IPS-NIHi7 (cell line): ENCODE data around the gene MAP3K12.
"Not testable (repeated sequence)": the region's sequence is repeated elsewhere in the genome, so short reads cannot be mapped to it uniquely, and the experiment has no call there.

Source experiments
- DNase-seq: peaks from one replicate; pipeline ENCODE4 v3.0.0; 2012; ENCODE audit warnings: mixed read lengths; ENCODE audit errors: extremely low spot score

The MAP3K12 gene

DNA sequence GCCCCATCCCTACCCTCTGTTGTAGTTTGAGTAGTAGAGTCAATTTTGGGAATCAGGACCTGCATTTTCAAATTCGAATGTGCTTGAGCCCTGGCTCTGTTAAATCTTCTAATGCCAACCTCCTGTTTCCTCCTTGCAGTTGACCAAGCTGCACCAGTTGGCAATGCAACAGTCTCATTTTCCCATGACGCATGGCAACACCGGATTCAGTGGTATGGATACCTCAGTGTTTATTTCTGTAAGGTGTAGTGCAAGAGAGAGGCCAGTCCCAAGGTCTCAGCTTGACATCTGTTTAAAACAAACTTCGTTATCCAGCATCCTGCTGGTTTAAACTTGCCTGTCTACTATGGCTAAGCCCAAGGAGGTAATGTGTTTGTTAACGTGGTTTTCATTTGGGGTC is 32.2 kb downstream of the MAP3K12 start:
- DNase-seq, result no peak

DNA sequence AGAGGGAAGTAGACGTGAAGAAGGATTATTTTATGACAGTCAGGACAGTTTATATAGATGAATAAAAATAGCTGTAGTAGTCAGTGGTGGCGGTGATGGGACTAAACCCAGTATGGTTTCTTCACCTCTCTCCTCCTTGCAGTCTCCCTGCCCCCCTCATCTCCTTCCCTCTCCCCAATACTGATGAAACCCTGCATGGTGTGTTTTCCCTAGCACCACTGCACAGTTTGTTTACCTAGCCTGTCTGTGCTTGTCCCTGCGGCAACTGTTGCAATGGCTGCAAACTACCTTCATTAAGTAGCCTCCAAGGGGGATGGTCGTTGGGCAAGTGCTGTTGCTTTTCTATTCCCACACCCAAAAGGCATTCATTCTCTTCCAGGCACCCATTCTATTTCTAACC is 32.6 kb downstream of the MAP3K12 start:
- DNase-seq, result no peak

DNA sequence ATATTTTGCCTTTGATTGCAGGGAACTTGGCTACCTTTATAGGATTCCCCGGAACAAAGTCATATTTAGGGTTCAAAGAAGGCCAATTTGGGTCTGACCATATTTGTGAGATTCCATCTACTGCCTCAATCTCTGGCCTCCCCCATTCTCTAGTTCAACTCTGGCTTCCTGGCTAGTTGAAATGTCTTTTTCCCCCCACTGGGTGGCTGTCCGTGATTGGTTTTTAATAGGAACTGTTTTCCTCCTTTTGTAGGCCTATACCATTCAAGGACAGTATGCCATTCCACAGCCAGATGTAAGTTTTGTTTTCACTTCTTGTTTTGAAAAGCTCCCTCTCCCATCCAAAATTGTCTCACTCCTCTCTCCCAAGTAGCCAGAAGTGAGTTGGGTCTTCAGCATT is 33.6 kb downstream of the MAP3K12 start:
- no peak for DNase-seq

DNA sequence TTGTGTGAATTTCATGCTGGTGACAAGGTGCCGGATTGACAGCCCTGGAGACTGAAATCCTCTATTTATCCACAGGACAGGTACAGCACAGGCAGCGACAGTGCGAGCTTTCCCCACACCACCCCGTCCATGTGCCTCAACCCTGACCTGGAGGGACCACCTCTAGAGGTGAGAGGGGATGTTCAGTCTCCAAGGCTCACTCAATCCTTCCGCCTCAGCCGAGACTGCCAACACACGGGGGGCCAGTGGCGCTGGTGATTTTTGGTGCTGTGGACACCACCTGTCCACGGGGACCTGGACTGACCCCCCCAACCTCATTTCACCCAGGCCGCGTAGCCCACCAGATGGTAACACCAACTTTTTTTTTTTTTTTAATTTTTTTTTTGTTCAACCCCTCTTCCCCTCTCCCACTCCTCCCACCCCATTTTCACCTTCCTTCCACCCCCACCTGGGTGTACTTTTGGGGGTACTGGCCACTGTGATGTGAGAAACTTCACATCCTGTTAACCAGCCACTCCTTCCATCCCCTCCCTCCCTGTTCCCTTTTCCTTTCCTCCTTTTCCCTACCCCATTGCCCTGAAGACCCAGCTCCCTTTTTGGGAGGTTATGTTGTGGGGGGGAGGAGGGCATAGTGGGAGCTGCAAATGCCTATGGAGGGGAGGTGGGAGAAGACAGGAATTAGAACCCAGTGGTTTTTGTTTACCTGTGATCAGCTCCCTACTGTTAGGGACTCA is 34.4 kb downstream of the MAP3K12 start:
- no peak for DNase-seq

DNA sequence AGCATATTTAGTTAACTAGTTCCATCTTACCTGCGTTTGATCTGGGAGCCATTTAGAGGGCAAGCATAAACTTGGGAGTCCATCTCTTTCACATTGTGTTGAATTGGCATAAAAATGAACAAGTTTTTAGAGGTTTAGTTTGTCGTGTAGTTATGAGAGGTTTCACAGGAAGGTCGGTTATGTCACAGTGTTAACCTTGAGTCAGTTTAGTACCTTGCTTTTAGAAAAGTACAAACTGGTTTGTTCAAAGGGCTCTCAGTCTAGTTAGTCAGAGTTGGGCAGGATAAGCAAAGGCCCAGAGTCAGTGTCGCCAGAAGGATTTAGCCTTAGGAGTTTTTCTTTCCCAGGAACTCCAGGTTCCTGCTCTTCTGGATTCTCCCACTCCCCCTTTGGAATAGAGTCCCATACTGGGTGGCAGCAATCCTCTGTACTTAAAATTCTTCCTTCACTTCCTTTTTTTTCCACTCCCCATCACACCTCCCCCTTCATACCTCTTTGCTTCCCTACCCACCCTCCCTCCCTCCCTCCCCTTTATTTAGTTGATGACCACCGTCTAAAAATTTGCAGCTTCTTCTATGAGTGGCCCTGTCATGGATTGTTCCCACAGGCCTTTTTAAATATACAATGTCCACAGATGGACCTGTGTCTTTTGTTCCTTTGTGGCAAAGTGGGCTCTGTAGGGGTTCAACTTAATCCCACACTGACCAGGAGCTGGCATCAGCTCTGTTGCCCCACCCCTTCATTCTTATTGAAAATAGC is 35.3 kb downstream of the MAP3K12 start:
- no peak for DNase-seq

DNA sequence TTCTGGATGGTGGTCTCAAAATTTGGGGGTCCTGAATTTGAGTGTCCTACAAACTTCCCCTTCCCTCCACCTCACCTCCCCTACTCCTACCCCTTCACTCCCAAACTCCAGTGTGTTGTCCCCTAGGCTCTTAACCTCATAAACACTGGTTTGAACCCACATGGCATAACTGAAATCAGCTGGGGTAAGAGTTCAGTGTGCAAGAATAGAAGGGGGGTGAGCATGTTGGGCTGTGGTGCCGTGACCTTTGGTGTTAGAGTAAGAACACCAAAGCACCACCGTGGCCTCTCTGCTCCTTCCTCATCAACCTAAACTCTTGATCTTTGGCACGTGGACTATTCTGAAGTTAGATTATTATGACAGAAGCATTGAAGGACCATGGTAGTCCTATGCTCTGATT is 36.3 kb downstream of the MAP3K12 start:
- no peak for DNase-seq

DNA sequence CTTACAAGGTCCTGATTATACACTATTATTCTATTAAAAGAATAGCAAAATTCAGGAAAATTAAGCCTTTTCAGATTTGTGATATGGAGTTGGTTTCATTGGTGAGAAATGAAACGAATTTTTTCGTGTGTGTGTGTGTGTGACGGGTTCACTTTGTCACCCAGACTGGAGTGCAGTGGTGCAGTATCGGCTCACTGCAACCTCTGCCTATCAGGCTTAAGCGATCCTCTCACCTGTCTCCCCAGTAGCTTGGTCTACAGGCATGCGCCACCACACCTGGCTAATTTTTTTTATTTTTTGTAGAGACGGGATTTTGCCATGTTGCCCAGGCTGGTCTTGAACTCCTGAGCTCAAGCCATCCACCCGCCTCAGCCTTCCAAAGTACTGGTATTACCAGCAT is 37.7 kb downstream of the MAP3K12 start:
- no peak for DNase-seq

DNA sequence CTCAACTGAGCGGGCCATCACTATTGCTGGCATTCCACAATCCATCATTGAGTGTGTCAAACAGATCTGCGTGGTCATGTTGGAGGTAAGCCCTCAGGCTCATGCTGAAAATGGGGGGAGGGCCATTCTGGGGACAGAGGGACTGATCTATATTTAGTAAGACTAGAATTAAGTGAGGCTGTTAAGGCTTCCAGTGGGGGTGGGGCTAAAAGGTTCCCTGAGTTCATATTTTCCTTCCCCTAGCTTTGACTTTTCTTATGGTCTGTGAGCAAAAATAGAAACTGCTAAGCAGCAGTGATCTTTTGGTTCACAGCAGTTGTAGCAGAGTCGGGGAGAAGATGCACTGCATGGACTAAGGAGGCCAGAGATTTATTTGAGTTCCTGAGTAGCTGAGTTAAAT is 38.2 kb downstream of the MAP3K12 start:
- no peak for DNase-seq

DNA sequence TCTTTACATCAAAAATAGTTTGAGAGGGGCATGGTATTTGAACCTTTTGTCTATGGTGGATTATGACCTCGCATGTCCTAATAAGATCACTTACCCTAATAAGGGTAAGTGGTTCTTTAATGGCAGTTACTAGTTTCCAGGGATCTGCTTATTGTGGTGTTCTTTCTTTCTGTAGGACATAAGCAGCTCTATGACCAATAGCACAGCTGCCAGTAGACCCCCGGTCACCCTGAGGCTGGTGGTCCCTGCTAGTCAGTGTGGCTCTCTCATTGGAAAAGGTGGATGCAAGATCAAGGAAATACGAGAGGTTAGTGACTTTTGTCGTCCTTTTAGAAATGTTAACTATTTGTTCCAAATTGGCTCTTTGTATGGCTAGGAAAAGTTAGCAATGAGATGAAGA is 40.2 kb downstream of the MAP3K12 start:
- DNase-seq, result no peak

DNA sequence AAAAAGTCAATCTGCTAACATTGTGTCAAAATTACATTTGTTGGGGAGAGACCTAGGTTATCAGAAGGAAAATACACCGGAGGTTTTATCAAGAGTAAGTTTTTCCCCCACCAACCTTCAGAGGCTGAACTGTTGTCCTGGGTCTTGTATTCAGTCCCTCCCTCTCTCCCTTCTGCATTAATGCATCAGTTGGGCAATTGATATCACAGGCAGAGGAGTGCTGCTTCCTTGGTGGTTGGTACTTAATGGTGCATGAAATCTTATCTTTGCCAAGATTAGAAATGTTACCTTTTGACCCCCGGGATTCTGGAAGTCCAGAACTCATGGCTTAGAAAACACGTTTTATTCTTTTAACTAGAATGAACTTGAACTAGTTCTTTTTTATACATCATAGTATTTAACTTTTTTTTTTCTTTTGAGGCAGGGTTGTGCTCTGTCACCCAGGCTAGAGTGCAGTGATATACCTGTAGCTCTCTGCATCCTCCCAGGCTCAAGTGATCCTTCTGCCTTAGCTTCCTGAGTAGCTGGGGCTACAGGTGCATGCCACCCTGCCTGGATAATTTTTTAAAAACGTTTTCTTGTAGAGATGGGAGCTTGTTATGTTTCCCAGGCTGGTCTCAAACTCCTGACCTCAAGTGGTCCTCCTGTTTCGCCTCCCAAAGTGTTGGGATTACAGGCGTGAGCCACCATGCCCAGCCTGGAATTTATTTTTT is 42.4 kb downstream of the MAP3K12 start:
- no peak for DNase-seq

DNA sequence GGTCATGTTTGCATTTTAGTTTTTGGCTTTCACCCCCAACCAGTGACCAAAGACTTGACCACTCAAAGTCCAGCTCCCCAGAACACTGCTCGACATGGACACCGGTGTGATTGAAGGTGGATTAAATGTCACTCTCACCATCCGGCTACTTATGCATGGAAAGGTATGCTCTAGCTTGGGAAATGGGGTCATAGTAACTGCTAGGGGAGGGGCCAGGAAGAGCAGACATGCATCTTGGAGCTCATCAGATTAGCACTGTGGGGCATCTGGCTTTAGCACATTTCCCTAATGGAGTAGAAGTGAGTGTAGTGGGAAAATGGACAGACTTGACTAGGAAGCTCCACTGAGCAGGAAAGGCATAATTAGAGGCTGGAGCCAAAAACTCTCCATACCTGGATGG is 44.6 kb downstream of the MAP3K12 start:
- DNase-seq, result no peak

DNA sequence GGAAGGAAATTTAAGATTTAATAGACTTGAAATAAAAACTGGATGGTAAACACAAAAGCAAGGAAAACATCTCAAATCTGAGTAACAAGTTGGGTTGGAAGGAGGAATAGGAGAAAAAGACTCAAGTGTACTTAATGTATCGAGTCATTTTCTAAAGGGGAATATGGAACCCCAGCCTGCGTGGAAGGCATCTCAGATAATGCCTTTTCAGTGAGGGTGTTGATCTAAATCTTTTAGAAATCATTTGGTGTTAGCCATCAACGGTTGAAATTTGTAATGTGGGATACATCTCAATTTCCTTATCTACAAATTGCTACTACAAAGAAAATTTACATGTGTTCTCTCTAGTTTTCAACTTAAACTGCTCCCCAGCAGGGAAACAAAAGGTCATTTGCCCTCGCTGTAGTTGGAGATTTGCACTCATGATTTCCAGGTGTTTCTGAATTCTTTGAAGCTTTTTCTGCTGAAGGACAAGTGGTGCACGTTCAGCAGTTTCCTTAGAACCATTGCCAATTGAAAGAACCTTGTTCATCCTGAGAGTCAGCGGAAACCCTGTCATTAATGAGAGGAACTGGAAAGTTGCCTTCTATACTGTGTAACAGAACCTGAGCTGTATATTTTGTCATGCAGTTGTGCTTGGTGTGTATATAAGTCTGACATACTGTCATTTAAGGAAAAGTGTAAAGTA is 45.2 kb downstream of the MAP3K12 start:
- no peak for DNase-seq

DNA sequence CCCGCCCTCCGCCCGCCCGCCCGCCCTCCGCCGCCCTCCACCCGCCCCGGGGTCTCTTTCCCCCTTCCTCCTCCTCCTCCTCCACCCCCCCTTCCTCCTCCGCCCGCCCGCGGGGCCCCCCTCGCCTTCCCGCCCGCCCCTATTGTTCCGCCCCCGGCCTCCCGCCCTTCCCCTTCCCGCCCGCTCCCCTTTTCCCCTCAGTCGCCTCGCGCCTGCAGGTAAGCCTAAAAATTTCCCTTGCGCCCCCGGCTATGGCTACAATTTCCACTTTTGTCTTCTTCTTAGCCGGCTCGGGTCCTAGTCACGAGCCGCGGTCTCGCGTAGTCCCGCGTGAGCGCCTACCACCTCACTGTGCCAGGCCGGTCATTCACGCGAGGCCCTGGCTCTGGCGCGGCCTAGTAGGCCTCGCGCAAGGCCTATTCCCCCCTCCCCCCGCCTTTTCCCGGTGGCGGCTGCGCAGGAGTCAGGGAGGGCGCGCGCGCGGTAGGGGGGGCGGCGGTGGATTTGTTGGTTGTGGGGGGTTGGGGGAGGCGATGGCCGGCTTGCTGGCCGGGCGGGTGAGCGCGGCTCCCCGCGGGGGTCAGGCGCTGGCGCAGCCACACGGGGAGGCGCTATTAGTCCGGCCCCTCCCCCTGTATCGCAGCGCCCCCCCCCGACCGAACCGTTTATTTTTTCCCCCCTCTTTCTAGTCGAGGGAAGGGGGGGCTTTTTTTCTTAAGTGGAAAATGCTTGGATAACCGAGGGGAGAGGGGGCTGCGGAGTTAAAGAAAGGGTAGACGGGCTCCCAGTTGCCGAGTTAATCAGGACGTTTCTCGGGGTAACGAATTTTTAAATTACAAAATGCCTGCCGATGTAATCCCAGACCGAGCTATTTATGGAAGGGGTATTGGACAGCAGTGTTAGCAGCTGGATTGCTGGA is 46.8 kb downstream of the MAP3K12 start:
- DNase-seq, result peak; percentile 85

DNA sequence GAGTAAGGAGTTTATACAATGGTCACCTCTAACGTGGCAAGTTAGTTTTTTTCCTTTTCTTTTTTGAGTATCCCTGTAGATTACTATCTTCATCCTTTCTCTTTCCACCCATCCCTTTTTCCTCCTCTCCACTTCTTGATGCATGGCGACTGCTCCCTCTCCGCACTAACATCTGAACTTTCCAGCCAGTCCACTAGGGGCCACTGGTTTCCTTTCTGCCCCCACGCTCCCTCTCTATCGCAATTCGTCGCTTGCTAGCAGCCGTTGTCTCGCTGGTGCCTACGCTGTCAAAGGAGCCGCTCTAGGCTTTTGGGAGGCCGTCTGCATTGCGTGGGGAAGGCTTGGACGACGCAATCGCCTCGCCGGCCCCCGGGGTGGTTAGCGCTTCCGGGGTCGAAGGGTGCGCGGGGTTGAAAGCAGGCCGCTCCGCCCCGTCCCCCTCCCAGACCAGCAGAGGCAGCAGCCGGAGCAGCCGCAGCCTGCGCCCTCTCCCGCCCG is 47.5 kb downstream of the MAP3K12 start, which contains the start of gene PCBP2:
PCBP2 (plus strand) TSS at position 442 of the 498 bp plus-strand sequence. CDS start 2,699 bp downstream, outside the sequence.
- peak; percentile 96 for DNase-seq

DNA sequence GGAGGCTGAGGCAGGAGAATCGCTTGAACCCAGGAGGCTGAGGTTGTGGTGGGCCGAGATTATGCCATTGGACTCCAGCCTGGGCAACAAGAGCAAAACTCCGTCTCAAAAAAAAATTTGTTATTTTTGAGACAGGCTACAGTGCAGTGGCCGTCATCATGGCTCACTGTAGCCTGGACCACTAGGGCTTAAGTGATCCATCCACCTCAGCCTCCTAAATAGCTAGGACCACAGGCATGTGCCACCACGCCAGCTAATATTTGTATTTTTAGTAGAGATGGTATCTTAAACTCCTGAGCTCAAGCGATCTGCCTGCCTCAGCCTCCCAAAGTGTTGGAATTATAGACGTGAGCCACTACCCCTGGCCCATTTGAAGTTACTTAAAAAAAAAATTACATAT is 48.3 kb downstream of the MAP3K12 start:
- DNase-seq, result no peak

DNA sequence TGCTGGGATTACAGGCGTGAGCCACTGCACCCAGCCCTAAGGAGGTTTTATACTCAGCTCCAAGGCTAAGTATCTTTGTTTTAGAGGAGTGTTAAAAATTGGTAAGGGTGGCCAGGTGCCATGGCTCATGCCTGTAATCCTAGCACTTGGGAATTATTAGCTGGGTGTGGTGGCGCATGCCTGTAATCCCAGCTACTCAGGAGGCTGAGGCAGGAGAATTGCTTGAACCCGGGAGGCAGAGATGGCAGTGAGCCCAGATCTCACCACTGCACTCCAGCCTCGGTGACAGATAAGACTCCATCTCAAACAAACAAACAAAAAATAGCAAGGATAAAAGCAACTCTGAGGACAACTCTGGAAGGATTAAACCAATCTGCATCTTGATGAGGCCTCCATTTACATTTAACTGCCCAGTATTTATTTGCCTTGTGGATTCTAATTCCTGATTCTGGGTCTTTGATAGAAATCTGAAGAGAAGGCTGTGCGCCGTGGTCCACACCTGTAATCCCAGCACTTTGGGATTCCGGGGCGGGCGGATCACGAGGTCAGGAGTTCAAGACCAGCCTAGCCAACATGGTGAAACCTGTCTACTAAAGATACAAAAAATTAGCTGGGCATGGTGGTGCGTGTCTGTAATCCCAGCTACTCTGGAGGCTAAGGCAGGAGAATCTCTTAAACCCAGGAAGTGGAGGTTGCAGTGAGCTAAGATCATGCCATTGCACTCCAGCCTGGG is 54.5 kb downstream of the MAP3K12 start:
- not testable (repeated sequence) for DNase-seq

DNA sequence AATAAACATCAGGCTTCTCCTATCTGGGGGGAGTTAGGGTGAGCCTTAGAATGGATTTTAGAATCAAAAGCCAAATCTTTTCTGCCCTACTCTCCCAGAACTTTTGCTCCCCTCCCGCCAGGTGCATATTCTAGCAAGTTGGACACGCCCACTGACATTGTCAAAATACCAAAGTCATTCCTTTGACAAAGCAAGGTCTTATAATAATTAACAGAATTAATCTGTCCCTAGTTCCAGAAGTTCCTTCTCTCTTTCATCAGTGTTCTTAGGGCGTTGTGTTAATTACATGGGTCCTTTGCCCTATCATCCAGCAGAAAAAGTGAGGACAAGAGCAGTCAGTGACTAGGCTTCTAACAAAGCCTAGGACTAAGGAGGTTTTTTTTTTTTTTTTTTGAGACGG is 55.3 kb downstream of the MAP3K12 start:
- no peak for DNase-seq

DNA sequence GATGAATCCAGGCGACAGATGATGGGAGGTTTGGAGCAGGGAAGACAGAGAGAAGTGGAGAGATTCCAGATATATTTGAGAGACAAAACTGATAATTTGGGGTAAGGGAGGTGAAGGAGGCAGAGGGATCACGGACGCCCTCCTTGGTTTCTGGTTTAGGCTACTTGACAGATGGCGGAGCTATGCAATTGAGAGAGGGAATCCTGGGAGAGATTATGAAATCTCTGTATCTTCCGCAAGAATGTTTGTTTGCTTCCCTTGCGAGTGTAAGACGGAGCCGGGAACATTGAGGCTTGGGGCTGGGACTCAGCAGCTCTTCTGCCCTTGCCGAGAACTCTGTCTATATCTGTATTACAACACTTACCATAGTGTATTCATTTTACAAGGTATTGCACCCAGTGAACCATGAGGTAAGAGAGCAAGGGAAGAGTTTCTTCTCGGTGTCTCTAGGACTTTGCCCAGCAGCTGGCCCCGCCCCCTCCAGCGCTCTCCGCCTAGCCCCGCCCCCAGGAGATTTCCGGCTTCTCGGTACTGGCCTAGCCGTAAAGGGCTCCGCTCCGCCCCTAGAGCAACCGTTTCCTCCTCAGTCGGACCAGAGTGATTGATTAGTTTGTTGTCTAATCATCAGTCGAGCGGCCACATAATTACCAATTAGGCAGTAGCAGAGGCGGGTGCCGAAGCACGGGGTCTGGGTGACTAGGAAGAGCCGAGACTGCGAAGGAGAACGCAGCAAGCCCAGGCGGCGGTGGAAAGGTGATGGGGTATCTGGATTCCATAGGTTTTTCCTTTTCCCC is 58.0 kb downstream of the MAP3K12 start, which contains the start of gene PRR13:
PRR13 (plus strand) TSS at position 695 of the 794 bp plus-strand sequence. CDS start 981 bp downstream, outside the sequence.
- peak; percentile 96 for DNase-seq

DNA sequence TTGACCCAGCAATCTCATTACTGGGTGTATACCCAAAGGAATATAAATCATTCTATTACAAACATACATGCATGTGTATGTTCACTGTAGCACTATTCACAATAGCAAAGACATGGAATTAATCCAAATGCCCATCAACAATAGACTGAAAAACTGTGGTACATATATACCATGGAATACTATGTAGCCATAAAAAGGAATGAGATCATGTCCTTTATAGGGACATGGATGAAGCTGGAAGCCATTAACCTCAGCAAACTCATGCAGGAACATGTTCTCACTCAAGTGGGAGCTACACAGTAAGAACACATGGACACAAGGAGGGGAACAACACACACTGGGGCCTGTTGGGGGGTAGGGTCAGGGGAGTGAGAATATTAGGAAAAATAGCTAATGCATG is 59.7 kb downstream of the MAP3K12 start:
- not testable (repeated sequence) for DNase-seq
